HG03469 (cell line): ENCODE results near the gene ABHD12B.
A peak's percentile ranks its signal among the peaks of the same experiment; 100 is the strongest.
"Not testable (repeated sequence)": the region's sequence is repeated elsewhere in the genome, so short reads cannot be mapped to it uniquely, and the experiment has no call there.

Source experiments
- ATAC-seq: cut with Tn5 transposase; IDR thresholded peaks from one replicate; pipeline ENCODE4 v1.9.1; 2021; ENCODE audit warnings: mild to moderate bottlenecking, moderate library complexity, moderate number of reproducible peaks; ENCODE audit not compliant: unreplicated experiment

Gene ABHD12B

DNA sequence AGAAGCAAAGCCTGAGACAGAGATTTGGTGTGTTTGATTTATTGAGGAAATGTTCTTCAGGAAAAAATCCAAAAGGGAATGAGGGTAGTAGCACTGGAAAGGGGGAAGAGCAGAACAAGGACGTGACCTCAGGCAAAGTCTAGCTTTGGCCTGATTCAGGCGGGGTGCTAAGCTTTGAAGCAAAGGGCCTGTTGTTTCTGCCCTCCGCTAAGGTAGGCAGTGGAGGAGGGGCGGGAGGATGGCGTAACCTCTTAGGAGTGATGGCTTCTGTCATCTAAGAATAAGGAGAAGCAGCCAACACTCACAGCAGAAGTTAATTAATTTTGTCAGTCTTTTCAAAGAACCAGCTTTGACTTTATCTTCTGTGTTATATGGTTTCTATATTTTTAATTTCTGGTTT lies 20.4 kb downstream of the ABHD12B start:
- ATAC-seq: no peak

DNA sequence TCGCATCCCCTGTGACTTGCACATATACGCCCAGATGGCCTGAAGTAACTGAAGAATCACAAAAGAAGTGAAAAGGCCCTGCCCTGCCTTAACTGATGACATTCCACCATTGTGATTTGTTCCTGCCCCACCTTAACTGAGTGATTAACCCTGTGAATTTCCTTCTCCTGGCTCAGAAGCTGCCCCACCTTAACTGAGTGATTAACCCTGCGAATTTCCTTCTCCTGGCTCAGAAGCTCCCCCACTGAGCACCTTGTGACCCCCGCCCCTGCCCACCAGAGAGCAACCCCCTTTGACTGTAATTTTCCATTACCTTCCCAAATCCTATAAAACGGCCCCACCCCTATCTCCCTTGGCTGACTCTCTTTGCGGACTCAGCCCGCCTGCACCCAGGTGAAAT lies 24.6 kb downstream of the ABHD12B start:
- not testable (repeated sequence) for ATAC-seq

DNA sequence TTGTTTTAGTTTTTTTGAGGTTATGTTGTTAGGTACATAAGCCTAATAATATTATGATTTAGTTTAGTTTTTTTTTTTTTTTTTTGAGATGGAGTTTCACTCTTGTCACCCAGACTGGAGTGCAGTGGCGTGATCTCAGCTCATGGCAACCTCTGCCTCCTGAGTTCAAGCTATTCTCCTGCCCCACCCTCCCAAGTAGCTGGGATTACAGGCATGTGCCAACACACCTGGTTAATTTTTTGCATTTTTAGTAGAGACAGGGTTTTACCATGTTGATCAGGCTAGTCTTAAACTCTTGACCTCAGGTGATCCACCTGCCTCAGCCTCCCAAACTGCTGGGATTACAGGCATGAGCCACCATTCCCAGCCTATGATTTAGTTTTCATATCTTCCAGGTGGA lies 25.2 kb downstream of the ABHD12B start:
- ATAC-seq: not testable (repeated sequence)

DNA sequence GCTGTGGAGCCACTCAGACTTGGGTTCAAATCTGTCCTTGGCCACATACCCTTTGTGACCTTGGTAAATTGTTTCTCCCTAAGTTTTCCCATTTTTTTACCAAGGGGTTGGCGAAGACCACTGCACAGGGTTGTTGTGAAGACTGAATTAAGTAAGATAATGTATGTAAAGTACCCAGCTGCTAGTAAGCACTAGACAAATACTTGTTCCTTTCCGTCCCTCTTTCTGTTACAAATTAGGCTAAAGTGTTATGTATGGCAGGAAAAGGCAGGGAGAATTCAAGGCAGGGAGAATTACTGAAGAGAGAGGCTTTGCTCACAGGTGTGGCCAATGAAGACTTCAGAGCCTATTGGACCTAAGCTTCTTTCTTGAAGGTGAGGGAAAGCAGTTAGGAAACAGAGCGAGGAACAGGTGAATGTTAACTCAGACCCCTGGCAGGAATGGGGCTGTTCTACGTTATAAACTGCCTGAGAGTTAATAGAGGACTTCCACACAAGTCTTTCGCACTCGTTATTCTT lies 25.9 kb downstream of the ABHD12B start:
- no peak for ATAC-seq

DNA sequence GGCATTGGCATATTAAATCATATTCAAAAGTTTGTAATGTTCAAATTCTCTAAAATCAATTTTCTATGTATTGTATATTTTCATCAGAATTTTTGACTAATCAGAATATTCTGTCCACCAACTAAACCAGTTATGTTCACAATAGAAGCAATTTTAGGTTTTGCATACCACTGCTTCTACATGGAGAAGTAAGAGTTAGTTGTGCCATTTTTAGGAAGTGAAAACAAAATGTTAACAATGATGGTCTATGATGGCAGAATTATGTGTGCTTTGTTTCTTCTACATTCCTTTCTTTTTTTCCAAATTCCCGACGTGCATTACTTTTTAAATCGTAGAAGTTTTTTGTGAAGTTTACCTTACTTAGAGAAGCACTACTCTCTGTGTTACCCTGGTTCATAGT lies 29.5 kb downstream of the ABHD12B start:
- no peak for ATAC-seq

DNA sequence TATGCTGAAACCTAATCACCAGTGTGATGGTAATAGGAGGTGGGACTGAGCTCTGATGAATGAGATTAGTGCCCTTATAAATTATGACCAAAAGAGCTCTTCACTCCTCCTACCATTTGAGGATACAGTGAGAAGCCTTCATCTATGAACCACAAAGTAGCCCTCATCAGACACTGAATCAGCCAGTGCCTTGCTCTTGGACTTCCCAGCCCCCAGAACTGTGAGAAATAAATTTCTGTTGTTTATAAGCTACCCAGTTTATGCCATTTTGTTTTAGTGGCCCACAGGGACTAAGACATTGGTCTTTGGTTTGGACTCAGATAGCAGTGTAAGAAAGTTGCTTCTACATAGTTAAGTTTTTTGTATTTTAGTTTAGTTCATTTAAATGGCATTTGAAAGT lies 32.9 kb downstream of the ABHD12B start:
- no peak for ATAC-seq

DNA sequence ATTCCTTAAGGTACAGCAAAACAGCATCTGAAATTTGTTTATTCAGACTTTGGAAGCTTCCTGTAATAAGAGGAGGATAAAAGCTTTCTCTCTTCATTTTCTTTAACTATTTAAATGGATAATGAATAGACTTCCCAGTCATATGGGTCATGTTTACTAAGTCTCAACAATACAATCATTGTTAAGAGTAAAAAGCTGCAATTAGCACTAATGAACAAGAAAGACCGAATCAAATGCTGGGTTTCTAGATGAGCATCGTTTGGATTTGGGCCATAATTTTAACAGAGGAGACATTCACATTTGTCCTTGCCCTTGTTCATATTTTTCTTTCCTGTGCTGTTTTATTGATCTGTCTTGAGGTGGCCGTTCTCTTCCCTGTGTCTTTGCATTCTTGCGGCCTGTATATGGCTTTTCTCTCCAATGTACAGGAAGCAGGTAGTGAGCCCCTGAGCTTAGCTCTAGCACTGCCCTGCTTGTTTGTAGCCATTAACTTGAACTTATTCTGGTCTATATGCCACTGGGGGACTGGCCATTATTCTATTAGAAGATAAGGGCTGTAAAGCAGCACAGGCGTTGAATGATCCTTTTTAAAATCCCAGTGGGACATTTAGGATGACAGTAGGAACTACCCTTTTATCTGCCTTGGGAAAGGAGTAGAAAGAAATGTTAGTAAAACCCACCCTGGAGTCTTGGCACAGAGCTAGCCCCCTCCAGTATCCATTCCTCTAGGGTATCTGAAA lies 34.6 kb downstream of the ABHD12B start:
- ATAC-seq: no peak

DNA sequence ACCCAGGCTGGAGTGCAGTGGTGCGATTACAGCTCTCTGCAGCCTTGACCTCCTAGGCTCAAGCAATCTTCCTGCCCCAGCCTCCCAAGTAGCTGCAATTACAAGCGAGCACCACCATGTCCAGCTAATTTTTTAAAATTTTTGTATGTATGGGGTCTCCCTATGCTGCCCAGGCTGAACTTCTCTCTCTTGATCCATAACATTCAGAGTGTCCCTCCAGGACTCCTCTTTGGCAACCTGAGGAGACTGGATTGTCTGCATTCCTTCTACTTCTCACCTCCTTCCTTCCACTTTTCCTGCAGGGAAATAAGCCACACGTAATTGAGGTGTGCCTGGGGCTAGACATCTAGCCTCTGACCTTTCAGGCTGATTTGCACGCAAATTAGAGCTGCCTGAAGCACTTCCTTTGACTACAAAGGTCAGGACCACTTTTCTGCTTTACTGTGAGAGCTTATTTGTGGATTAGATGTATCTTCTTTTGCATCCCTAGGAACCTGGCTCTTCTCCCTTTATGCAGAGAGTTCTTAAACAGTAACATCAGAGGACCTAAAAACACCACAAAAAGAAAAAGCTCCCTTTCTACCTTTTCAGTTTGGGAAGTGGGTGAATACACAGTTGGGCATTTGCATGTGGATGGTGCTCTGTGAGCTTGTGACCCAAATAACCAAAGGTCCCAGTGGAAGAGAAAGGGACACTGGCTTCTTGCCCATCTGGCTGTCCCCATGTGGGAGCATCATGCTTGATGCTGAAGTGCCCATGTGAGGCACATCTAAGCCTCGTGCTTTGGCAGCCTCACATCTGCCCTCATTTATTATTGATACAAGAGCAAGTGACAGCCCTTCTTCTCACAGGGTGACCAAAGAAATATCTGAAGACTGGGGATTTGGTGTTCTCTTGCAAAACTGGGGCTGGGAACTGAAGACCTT lies 38.9 kb downstream of the ABHD12B start:
- ATAC-seq: no peak

DNA sequence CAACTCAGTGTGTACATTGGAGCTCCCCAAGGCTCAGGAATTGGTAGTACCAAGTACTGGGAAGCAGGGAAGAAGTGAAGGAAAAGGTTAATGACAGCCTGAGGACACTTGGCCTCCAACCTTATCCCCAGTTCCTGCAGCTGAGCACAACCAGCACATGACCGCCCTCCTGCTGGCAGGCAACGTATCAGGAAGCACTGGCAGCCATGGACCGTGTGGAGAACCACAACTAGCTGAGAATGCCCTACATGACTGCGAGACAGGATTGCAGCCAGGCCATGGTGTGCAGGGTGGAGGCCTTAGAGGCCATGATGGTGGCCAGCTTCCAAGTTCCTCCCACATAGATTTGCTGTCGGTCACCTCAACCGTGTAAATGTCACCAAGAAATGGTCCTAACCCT lies 45.6 kb downstream of the ABHD12B start:
- no peak for ATAC-seq

DNA sequence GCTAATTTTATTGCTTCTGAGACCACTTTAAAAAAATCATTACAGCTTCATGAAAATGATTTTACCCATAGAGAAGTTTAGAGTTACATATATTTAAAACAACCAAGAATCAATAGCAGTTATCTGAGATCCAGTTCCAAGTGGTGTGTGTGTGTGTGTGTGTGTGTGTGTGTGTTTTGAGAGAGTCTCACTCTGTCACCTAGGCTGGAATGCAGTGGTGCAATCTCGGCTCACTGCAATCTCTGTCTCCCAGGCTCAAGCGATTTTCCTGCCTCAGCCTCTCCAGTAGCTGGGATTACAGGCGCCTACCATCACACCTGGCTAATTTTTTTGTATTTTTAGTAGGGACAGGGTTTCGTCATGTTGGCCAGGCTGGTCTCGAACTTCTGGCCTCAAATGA lies 47.7 kb downstream of the ABHD12B start:
- not testable (repeated sequence) for ATAC-seq

DNA sequence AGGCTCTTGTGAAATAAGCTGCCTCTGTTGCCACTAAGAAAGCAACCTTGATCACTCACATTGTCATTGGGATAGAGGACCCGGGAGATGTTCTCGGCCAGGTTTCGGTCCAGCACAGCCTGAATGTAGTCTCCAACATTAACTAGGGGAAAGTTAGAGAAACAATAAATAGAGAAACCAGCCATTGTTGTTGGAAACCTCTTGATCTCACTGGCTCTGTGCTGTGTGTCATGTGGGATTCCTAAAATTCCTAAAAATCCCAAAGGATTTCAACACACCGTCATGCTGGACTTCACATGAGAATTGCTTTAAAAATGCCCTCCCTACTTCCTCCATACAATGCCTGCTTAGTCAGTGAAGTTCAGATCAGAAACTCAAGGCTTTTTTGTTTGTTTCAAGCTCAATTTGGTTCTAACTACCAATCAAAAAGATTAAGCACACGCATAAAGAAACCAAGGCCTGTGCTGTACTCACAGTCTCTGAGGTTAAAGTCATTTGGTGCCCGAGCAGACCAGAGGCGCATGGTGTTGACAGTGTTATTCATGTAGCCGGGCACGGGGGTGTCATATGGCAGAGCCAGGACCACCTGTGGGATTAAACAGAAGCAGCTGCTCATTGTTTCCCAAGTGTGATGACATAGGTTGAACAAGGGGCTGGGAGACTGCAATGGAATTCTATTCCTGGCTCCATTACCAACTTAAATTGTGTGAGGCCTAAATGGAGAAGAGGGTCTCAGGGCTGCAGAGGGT lies 48.8 kb downstream of the ABHD12B start:
- no peak for ATAC-seq

DNA sequence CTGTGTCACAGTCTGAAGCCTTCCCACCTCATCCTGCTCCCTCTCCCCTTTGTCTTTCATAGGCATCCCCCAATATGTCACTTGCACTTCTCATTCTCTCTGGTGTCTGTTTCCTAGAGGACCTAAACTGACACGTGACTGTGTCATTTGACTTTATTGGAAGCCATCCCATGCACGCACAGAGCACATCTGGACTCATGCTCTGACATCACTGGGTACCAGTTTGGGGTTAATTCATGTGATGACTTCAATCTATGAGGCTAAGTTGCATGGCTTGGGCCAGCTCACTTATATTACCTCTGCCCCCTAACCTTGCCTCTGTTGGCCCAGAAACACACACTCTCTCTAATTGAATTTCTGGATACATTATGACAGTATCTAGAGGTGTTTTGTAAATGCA lies 51.0 kb downstream of the ABHD12B start:
- ATAC-seq: no peak

DNA sequence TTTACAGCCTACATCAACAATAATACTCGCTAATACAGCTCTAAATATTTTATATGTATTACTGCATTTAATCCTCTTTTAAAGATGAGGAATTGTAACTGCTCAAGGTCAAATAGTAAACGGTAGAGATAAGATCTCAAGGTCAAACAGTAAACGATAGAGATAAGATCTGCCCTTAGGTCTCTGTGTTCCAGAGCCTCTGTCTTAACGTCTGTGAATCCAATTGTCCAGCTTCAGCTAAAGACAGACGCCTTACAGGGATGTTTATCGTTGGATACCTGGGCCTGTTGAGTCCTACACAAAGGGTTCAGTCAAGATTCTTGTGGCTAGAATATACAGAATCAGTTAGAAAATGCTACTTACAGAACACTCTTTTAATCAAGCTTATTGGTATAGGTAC lies 52.4 kb downstream of the ABHD12B start:
- ATAC-seq: no peak

DNA sequence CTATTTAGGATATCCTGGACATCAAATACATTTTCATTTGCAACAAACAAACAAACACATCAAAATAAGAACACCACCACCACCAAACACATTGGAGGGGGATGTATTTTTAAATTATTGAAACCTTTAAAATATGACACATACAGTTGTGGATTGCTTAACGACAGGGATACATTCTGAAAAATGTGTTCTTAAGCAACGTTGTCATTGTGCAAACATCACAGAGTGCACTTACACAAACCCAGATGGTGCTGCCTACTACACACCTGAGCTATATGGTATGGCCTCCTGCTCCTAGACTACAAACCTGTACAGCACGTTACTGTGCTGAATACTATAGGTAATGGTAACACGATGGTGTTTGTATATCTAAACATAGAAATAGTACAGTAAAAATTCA lies 53.0 kb downstream of the ABHD12B start:
- no peak for ATAC-seq

DNA sequence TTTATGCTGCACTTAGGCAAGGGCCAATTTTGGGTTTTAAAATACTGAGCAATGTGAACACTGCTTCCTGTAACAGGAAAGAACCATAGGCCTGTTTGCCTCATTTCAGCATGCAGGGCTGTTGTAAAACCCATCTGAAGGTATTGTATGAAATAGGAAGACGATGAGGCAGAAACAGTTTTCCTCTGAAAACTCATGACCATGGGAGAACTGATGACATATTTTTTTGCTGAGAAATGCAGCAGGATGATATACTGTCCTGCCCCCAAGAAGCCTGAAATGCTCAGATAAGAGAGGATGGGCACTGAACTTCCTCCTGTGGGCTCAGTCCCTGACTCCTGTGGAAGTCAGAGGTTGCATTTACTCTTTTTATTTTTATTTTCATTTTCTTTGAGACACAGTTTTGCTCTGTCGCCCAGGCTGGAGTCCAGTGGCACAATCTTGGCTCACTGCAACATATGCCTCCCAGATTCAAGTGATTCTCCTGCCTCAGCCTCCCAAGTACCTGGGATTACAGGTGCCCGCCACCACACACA lies 55.1 kb downstream of the ABHD12B start:
- ATAC-seq: no peak

DNA sequence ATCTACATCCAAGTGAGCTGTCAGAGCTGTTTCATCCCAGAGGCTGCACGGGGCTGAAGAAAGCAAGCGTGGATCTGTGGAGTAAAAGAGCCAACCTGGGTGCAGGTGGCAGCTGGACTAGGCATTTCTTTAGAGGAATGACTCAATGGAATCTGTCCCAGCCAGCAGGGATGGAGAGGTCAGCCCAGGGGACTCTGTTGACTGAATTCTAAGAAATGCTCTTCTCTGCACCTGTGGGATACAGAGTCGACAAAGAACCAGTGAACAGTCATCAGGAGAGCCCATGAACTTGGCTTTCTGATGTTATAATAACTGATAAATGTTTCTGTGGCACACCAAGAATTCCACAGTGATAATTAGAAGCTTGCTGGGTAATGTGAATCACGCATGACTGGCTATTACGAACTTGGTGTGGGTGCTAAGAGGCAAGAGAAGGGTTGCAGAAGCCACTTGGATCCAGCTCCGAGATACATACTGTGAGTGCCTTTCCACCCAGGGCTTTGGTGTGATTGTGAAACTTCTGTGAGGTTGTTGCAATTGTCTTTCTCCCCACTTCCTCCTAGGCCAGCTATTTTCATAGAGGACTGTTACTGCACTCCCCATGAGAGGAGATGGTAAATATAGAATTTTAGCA lies 56.3 kb downstream of the ABHD12B start:
- peak; percentile 54 for ATAC-seq

DNA sequence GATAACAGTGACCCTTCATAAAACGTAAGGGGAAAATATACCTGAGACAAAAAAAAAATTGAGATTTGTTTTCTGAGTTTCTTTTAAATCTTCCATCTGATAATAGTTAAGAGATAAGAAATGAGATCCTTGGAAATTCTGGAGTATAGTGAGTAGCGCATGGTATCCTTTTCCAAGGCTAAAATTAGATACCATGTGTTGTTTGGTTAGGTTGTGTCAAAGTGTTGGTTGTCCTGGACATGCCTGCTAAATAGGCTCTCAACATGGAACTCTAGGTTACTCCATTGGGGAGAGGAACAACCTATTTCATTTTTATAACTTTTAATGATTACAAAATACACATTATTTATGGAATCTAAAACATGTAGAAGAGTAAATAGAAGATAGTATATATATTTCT lies 57.7 kb downstream of the ABHD12B start:
- ATAC-seq: no peak

DNA sequence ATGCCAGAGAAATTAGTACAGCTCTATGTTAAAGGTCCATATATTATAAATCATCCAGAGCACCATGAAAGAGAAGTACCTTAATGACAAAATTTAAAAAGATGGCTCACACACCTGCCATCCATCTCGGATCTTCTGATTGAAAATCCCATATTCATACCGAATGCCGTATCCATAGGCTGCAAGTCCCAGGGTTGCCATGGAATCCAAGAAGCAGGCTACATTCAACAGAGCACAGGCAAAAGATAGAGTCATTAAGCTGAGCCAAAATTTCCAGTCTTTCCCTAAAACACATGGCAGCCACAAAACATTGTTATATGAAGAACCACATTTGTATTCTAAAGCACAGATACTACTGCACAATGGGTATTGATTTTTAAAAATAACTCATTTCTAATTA lies 59.7 kb downstream of the ABHD12B start:
- ATAC-seq: no peak

DNA sequence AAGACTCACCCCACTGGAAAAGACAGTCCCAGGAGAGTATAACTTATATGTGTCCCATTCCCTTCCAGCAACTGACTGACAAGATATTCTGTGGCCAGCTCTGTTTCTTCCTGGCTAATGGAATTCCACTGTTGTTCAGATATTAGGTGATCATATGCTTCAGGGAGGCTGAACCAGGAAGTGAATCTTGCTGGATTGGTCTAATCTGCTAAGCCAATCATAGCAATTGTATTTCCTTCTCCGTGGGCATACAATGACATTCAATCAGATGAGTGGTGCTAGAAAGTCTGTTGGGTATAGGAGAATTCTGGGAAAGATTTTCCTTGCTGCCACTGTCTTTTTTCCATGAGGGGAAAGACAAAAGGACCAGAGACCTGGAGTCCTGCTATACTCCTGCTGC lies 60.3 kb downstream of the ABHD12B start:
- no peak for ATAC-seq
